ENCODE results near the gene KCTD11. TPM values are rescaled to one million over a fixed set of nuclear protein-coding genes. Genes with fewer than 3 reads are reported as not detected.

The KCTD11 gene
- total and polyA plus RNA-seq, 2 of the 13 experiments (the other 11 are each of a cell fraction or from before 2014, with no cell fraction given) = 1.6 to 2.6 TPM

GRCh38 chr17:7380855-7381683 is 29.1 kb downstream of the KCTD11 start, which contains the start of gene TNK1 (continued):
- no peak for TF ChIP-seq PPARG (CRISPR knock-in tag; conservative IDR thresholded peaks at IDR 0.05)
- TF ChIP-seq TIGD3 (CRISPR knock-in tag; IDR thresholded peaks at IDR 0.05; ENCODE audit: borderline replicate concordance) = 0 out of 2 replicates have a peak, but pooled peaks have one; percentile 0
- TF ChIP-seq MTF2 (CRISPR knock-in tag; IDR thresholded peaks at IDR 0.05; ENCODE audit: borderline replicate concordance) = 0 out of 2 replicates have a peak, but pooled peaks have one; percentile 50
- TF ChIP-seq BATF2 (CRISPR knock-in tag; IDR thresholded peaks at IDR 0.05) = no peak
- TF ChIP-seq TBP (CRISPR knock-in tag; IDR thresholded peaks at IDR 0.05) = no peak
- no peak for TF ChIP-seq ZNF572 (CRISPR knock-in tag; IDR thresholded peaks at IDR 0.05)
- peak; percentile 20 for TF ChIP-seq HNRNPK (IDR thresholded peaks at IDR 0.05; ENCODE audit: low read depth, low read length, poor library complexity, severe bottlenecking)
- 0 out of 2 replicates have a peak, but pooled peaks have one; percentile 29 for TF ChIP-seq MTA1 (CRISPR knock-in tag; IDR thresholded peaks at IDR 0.05; ENCODE audit: borderline replicate concordance)
- TF ChIP-seq ZNF343 (CRISPR knock-in tag; IDR thresholded peaks at IDR 0.05) = peak; percentile 55; the same call in 1 of the 2 replicates
- 0 out of 2 replicates have a peak, but pooled peaks have one; percentile 39 for TF ChIP-seq SAFB2 (CRISPR knock-in tag; IDR thresholded peaks at IDR 0.05; ENCODE audit: borderline replicate concordance, low read depth)
- no peak for TF ChIP-seq SRSF4 (IDR thresholded peaks at IDR 0.05; ENCODE audit: low read depth, low read length, poor library complexity, severe bottlenecking)
- TF ChIP-seq ELF3 (CRISPR knock-in tag; IDR thresholded peaks at IDR 0.05) = peak; percentile 72
- TF ChIP-seq ZBTB25 (CRISPR knock-in tag; IDR thresholded peaks at IDR 0.05) = no peak
- peak; percentile 69 for TF ChIP-seq ZNF777 (CRISPR knock-in tag; IDR thresholded peaks at IDR 0.05)
- TF ChIP-seq HINFP (CRISPR knock-in tag; IDR thresholded peaks at IDR 0.05; ENCODE audit: low read depth) = no peak
- no peak for TF ChIP-seq ZBED4 (CRISPR knock-in tag; IDR thresholded peaks at IDR 0.05; ENCODE audit: borderline replicate concordance)
- 0 out of 2 replicates have a peak, but pooled peaks have one; percentile 41 for TF ChIP-seq BRCA1 (CRISPR knock-in tag; IDR thresholded peaks at IDR 0.05)
